Fibroblast of skin of left quadriceps (primary cell): Measurements from ENCODE around the gene ASCC2.
"Not testable (repeated sequence)": the region's sequence is repeated elsewhere in the genome, so short reads cannot be mapped to it uniquely, and the experiment has no call there.

ENCODE experiments used
- DNase-seq, 2 experiments: peaks; one replicate each; pipeline ENCODE4 v3.0.0-alpha.2; 2013; ENCODE audit warnings: low read depth in 2 of 2

The ASCC2 gene

GRCh38 chr22:29755889-29756288, 82.2 kb downstream of the ASCC2 start:
- DNase-seq, result no peak

- not testable (repeated sequence) for DNase-seq
These were observed 83.2 kb downstream of the ASCC2 start for GRCh38 chr22:29754658-29755395.

GRCh38 chr22:29753808-29754657, 84.0 kb downstream of the ASCC2 start:
- DNase-seq, result no peak

- no peak for DNase-seq
These were observed 86.4 kb downstream of the ASCC2 start for GRCh38 chr22:29751669-29752068.

GRCh38 chr22:29750559-29751538, 87.2 kb downstream of the ASCC2 start:
- no peak for DNase-seq

GRCh38 chr22:29750029-29750428, 88.0 kb downstream of the ASCC2 start:
- DNase-seq, result no peak

- DNase-seq, result no peak
These were observed 89.7 kb downstream of the ASCC2 start for GRCh38 chr22:29748248-29748893.

- DNase-seq, result no peak
These were observed 90.2 kb downstream of the ASCC2 start for GRCh38 chr22:29747832-29748231.

- DNase-seq, result peak; percentile 12 to 13
These were observed 93.2 kb downstream of the ASCC2 start for GRCh38 chr22:29744902-29745301.

- no peak for DNase-seq
These were observed 95.7 kb downstream of the ASCC2 start for GRCh38 chr22:29742326-29742725.

GRCh38 chr22:29741926-29742325, 96.1 kb downstream of the ASCC2 start:
- no peak for DNase-seq

- no peak for DNase-seq
These were observed 97.9 kb downstream of the ASCC2 start for GRCh38 chr22:29740216-29740615.

- no peak for DNase-seq
These were observed 98.7 kb downstream of the ASCC2 start for GRCh38 chr22:29739346-29739875.
